Right ventricle myocardium inferior (tissue), 1 donor: ENCODE data around the gene DPM2. TPM values are rescaled to one million over a fixed set of nuclear protein-coding genes. Genes with fewer than 3 reads are reported as not detected.
A peak's percentile ranks its signal among the peaks of the same experiment; 100 is the strongest.

ENCODE experiments used
- ATAC-seq: fragments of 200-7000 bp; cut with Tn5 transposase; one replicate; pipeline ENCODE4 v1.9.1; 2020; ENCODE audit warnings: mild to moderate bottlenecking, moderate library complexity
- DNase-seq: peaks from one replicate; pipeline ENCODE4 v3.0.0; 2021; ENCODE audit errors: missing footprints
- intact Hi-C: fragments of 100-400 bp; cut with DNase I; formaldehyde crosslinking; loops from one replicate; pipeline ENCODE4 v1.11.0; 2022
- total RNA-seq: library from RNA; stranded (reverse); fragmentation: NEBNext Ultra II Directional; extraction: Animal tissue kit (Norgen Biotek cat#: 25700); gene quantifications from one replicate; pipeline ENCODE4 v1.2.1, GENCODE V29; 2021
- donor health status: DM: no; HTN: yes; CAD: no; lungs with severe emphysema.

The DPM2 gene
- total RNA-seq, 1 donor from 2014 or later: 11.9 TPM

DNA sequence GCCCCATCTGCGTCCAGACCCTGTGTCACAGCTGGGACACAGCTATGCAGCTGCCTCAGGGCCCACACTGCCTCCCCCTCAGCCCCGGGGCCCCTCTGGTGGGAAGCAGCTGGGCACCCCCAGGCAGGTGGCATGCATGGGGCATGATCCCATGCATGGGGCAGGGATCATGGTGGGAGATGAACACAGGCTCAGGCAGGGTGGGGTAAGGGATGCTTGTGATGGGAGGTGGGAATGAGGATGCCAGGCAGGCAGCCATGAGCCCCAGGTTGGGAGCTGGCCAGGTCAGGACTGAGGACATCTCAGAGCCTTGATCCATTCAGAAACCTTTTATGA is 23.5 kb upstream of the DPM2 start:
- ATAC-seq: no peak
- peak; percentile 60 for DNase-seq
- intact Hi-C loops: loop anchor here (5.0 kb wide), 1 partner anchor 91 kb away; no protein-coding TSS in a partner anchor

GRCh38 chr9:127960410-127961154 is 22.9 kb upstream of the DPM2 start:
- DNase-seq: peak; percentile 58
- ATAC-seq: no peak
- intact Hi-C loops: loop anchor here (5.0 kb wide), 1 partner anchor 92 kb away; no protein-coding TSS in a partner anchor

GRCh38 chr9:127959841-127960409 is 22.3 kb upstream of the DPM2 start:
- intact Hi-C loops: loop anchor here (5.0 kb wide), 1 partner anchor 92 kb away; no protein-coding TSS in a partner anchor

GRCh38 chr9:127959398-127959797 is 21.7 kb upstream of the DPM2 start:
- intact Hi-C loops: no loop called here
- DNase-seq (no peak), ATAC-seq (no peak)

More at GRCh38 chr9:127959841-127960409, 22.3 kb upstream of the DPM2 start:
- DNase-seq: no peak
- no peak for ATAC-seq

DNA sequence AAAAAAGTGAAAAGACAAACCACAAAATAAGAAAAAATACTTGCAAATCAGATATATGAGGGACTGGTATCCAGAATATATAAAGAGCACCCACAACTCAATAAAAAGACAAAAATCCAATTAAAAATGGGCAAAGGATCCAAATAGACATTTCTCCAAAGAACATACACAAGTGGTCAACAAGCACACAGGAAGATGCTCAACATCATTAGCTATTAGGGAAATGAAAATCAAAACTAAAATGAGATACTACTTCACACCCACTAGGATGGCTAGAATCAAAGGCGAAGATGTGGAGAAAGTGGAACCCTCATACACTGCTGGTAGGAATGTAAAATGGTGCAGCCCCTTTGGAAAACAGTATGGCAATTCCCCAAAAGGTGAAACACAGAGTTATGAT is 21.1 kb upstream of the DPM2 start:
- DNase-seq (no peak), ATAC-seq (no peak)
- intact Hi-C loops: no loop called here

- DNase-seq: peak; percentile 32
- ATAC-seq: peak; percentile 80
- intact Hi-C loops: no loop called here
These were observed 17.8 kb upstream of the DPM2 start for GRCh38 chr9:127955294-127956015.

DNA sequence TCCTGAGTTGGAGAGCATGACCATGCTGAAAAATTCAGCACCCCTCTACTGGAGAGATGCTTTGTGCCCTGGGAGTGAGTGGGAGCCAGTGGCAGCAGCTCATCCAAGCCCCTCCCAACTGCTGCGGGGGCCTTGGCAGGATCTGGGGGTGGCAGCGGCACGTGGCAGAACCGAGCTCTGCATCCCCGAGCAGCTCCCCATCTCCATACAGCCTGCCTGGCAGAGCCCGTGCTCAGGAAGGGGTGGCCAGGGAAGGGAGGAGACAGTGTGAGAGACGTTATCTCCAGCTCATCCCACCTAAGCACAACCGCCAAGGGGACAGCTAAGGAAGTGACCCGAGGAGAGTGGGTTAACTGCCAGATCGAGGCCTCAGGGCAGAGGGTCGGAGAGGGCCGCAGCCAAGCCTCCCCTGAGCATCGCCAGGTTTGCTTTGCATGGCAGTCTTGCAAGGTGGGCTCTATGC is 17.2 kb upstream of the DPM2 start:
- ATAC-seq (no peak), DNase-seq (peak; percentile 53)
- intact Hi-C loops: no loop called here

DNA sequence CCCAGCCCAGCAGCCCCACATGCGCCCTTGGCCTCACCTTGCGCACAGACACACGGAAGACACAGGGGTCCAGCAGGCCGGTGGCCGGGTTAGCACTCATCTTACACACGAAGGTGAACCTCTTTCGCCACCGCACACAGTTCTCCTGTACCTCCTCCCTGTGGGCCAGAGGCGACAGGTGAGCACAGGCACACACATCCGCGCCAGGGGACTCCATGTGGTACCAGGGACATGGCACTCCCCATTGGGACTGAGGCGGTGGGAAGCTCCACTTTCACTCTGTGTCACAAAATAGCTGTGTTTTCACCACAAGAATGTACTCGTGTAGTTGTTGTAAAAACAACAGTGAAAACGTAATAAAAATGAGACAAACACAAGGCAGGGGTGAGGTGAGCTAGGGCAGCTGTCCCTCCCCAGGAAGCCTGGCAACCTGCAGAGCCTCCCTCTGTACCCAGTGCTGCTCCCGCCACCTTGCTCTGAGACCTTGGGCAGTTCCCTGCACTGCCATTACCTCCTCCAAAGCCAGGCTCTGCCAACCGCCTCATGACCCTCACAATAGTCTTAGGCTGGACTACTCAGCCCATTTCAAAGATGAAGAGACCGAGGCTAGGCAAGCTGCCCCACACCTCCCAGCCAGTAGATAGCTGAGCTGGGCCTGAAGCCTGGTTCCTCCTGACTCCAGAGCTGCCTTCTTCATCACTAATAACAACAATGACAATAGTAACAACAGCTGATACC is 16.3 kb upstream of the DPM2 start:
- ATAC-seq: no peak
- intact Hi-C loops: no loop called here
- peak; percentile 62 for DNase-seq

DNA sequence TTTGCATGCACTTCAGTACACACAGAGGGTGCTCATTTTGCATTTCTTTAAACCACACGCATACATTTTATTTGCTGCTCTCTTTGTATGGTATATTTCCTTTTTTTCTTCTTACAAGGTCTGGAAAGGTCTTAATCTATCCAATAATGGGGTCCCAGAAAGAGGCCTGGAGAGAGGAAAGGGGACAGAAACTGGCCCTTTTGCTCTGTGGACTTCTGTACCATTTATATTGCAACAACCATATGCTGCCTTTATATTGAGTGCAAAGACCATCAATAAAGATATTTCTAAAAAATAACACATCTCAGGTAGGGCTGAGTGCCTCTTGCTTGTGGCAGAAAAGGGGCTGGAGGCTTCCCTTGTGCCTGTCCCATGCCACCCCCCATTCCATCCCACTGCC is 15.5 kb upstream of the DPM2 start:
- intact Hi-C loops: no loop called here
- ATAC-seq (no peak), DNase-seq (peak; percentile 9)

DNA sequence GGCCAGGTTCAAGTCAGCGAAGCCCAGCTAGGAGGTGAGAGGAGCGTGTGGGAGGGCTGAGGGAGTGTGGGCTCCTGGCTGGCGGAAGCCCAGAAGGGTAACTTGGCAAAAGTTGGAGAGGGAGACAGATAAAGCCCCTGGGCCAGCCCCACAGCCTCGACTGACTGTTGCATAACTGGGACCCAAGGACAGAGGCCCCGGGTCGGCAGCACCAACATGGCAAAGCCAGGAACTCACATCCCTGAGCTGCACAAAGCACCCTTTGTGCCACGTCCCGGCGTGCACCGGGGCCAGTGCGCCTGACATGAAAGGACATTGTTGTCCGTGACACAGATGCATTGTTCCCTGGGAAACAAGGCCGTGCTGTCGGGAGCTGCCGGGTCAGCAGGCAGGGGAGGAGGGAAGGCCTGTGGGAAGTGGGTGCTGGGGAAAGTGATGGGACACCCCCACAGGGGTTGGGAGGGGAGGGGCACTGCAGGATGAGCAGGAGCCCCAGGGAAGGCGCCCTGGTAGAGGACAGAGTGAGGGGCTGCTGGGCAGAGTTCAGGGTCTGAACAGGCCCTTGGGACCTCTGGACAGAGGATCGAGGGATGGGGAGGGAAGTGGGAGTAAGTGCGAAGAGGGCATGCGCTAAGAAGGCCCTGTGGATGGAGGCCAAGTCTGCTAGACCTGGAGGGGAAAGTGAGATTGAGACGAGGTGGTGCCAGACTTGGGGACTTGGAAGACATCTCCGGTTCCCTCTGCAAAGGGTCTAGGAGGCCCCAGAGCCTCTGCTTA is 13.0 kb upstream of the DPM2 start:
- intact Hi-C loops: no loop called here
- DNase-seq: peak; percentile 85
- ATAC-seq: peak; percentile 59

DNA sequence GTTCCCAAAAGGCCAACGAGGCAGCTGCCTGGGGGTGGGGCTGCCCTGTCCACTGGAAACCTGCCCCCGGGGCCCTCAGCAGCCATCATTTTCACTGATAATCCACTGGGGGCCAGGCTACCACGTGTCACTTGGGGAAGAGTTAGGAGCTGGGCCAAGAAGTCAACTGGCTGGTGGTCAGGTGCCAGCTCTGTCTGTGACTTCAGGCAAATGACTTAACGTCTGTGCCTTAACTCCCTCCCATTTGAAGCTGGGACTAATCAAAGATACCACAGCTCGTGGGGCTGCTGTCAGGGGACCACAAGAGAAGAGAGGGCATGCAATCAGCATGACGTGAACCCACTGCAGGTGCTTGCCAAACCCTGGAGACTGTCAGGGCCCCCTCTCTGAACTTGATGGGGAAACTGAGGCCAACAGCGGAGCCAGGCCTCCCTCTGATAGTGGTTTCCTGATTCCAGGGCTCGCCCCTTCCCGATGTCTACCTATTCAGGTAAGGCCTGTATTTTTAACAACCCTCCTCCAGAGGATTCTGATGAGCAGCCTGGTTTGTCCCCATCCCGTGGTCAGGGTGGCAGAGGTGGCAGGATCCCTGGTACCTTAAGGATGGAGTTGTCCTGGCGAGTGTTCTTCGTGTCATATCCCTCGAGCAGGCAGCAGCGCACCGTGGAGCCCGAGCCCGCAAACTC is 12.3 kb upstream of the DPM2 start:
- intact Hi-C loops: no loop called here
- ATAC-seq: peak; percentile 45
- DNase-seq: peak; percentile 52

DNA sequence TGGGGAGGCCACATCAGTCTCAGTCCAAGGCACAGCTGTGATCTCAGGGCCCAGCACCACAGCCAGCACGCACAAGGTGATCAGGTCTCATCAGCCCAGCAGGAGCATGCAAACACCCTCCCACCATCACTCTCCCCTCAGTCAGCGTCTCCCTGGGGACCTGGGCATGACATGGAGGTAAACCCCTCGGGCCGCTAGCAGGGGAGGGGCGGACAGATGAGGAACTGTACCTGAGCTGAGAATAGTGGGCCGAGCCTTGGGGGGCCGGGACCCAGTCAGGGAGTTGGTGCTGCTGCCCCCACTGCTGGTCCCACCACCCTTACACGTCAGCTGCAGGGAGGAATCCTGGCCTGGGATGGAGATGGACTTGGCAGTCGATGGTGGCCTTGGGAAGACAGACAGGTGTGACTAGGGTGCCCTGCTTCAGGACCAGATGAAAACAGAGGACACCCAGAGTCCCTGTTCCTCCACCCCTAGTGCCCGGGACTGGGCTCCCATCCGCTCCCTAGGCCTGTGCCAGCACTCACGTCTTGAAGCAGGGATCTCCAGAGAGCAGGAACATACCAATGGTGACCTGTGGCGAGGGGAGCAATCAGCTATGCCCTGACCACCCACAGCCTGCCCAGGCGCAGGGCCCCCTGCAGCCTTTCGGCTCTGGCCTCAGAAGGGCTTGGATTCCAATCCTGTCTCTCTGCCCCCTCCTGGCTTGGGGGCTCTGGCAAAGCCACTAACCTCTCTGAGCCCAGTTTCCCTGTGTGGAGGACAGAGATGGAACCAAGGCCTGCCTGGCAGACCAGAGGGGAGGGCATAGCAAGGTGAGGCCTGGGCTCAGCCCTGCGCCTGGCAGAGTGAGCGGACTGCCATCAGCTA is 10.4 kb upstream of the DPM2 start:
- intact Hi-C loops: no loop called here
- DNase-seq (peak; percentile 62), ATAC-seq (no peak)

DNA sequence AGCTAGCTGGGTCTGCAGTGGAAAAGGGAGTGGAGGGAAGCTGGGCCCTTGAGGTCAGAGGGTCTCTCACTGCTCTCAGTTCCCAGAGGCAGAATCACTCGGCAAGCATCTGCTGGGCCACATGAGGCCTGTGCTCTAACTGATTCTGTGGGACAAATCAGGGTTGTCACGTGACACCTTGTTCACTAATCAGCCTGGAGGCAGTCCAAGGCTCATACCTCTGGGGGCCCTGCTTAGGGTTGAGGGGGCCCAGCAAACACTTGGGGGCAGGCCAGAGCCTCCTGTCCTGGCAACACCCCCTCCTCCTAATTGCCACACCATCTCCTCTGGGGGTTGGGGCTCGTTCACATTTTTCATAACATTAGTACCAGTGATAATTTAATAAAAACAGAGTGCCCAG is 9.1 kb upstream of the DPM2 start:
- intact Hi-C loops: no loop called here
- ATAC-seq (peak; percentile 11), DNase-seq (peak; percentile 56)

GRCh38 chr9:127945942-127946341 is 8.3 kb upstream of the DPM2 start:
- DNase-seq (peak; percentile 44), ATAC-seq (no peak)
- intact Hi-C loops: no loop called here

GRCh38 chr9:127945338-127945737 is 7.7 kb upstream of the DPM2 start:
- ATAC-seq (no peak), DNase-seq (peak; percentile 59)
- intact Hi-C loops: no loop called here

GRCh38 chr9:127944586-127945218 is 7.0 kb upstream of the DPM2 start:
- DNase-seq (peak; percentile 53), ATAC-seq (no peak)
- intact Hi-C loops: loop anchor here (5.0 kb wide), 1 partner anchor 173 kb away; no protein-coding TSS in a partner anchor
